Measurements from ENCODE around the gene TMED9. TPM values are rescaled to one million over a fixed set of nuclear protein-coding genes. Genes with fewer than 3 reads are reported as not detected.

The TMED9 gene
- total and polyA plus RNA-seq, 12 donors = 67.6 to 265 (median 127) TPM

- Histone ChIP-seq H3K9me3 (replicated peaks in 1 of 3) (no peaks in the 10 kb centered on the region), H3K36me3 (replicated peaks in 1 of 2) (no peaks in the 10 kb centered on the region), H3K4me3 (no peak overlapping the region), H3K4me1 (replicated peaks in 1 of 2) (peaks cover 31 to 44% of the 10 kb centered on the region in 2 donors), H3K27me3 (no peaks in the 10 kb centered on the region), H3K27ac (peak overlapping the region; percentile 84 to 95 (median 86))
- TF ChIP-seq CTCF (IDR thresholded peaks at IDR 0.05) (no peak), POLR2A (IDR thresholded peaks at IDR 0.05) (peak; percentile 8 to 50)
- peak in 6 of 7 donors; percentile 66 to 85 (median 74) for DNase-seq
- 31 to 50% (median 41%) methylated on average over 1 of the region's 1 CpG for WGBS, 4 donors
- intact Hi-C loops (cut with DNase I) = no loop called here
Observed at GRCh38 chr5:177546258-177546741, 45.7 kb upstream of the TMED9 start.

GRCh38 chr5:177547736-177548135 is 44.3 kb upstream of the TMED9 start:
- peak overlapping the region in 2 of 5 donors; percentile 1 to 57 for H3K27ac ChIP-seq
- DNase-seq = no peak
- no peaks in the 10 kb centered on the region for H3K9me3 ChIP-seq (replicated peaks in 1 of 3)
- no peak overlapping the region for H3K4me3 ChIP-seq
- intact Hi-C loops (cut with DNase I) = no loop called here
- no peaks in the 10 kb centered on the region for H3K27me3 ChIP-seq
- WGBS, 4 donors = 65 to 77% (median 75%) methylated on average over 3 of the region's 3 CpGs
- no peak for TF ChIP-seq POLR2A (IDR thresholded peaks at IDR 0.05)
- no peak for TF ChIP-seq CTCF (IDR thresholded peaks at IDR 0.05)
- peaks cover 0 to 3% of the 10 kb centered on the region in 2 donors for H3K36me3 ChIP-seq (replicated peaks in 1 of 2)
- peaks cover 32 to 52% of the 10 kb centered on the region in 2 donors for H3K4me1 ChIP-seq (replicated peaks in 1 of 2)

- intact Hi-C loops (cut with DNase I) = no loop called here
- H3K36me3 ChIP-seq (replicated peaks in 1 of 2) = peaks cover 0 to 3% of the 10 kb centered on the region in 2 donors
- no peak for TF ChIP-seq POLR2A (IDR thresholded peaks at IDR 0.05)
- no peak for TF ChIP-seq CTCF (IDR thresholded peaks at IDR 0.05)
- no peak for DNase-seq
- peak overlapping the region in 2 of 5 donors; percentile 1 for H3K27ac ChIP-seq
- H3K9me3 ChIP-seq (replicated peaks in 1 of 3) = no peaks in the 10 kb centered on the region
- no peaks in the 10 kb centered on the region for H3K27me3 ChIP-seq
- H3K4me3 ChIP-seq = no peak overlapping the region
- H3K4me1 ChIP-seq (replicated peaks in 1 of 2) = peaks cover 40 to 60% of the 10 kb centered on the region in 2 donors
- 75 to 82% (median 77%) methylated on average over 1 of the region's 1 CpG for WGBS, 4 donors
Observed at GRCh38 chr5:177548495-177548894, 43.5 kb upstream of the TMED9 start.

- DNase-seq = no peak
- H3K36me3 ChIP-seq (replicated peaks in 1 of 2) = peaks cover 0 to 3% of the 10 kb centered on the region in 2 donors
- peaks cover 41 to 53% of the 10 kb centered on the region in 2 donors for H3K4me1 ChIP-seq (replicated peaks in 1 of 2)
- no peaks in the 10 kb centered on the region for H3K27me3 ChIP-seq
- WGBS, 4 donors = 72 to 94% (median 83%) methylated on average over 1 of the region's 1 CpG
- TF ChIP-seq POLR2A (IDR thresholded peaks at IDR 0.05) = no peak
- no peak for TF ChIP-seq CTCF (IDR thresholded peaks at IDR 0.05)
- intact Hi-C loops (cut with DNase I) = no loop called here
- no peak overlapping the region for H3K27ac ChIP-seq
- no peaks in the 10 kb centered on the region for H3K9me3 ChIP-seq (replicated peaks in 1 of 3)
- H3K4me3 ChIP-seq = no peak overlapping the region
Observed at GRCh38 chr5:177550122-177550521, 41.9 kb upstream of the TMED9 start.

Data from adrenal gland (tissue), 12 donors.